ENCODE data around the gene GMDS.

The GMDS gene

GRCh38 chr6:1619098-1619672 is 626.2 kb downstream of the GMDS start:
- peak overlapping the region; percentile 18; the same call in 1 of the 2 replicates for H3K9ac ChIP-seq (ENCODE audit: low read depth, low read length)
- no peaks in the 10 kb centered on the region; the same call in 1 of the 2 replicates for H3K9me3 ChIP-seq (ENCODE audit: control insufficient read depth, insufficient read depth, low read length)
- H3K36me3 ChIP-seq (ENCODE audit: insufficient read depth, low read length): no peaks in the 10 kb centered on the region
- 0 out of 2 replicates have a peak, but pooled peaks cover 3% of the 10 kb centered on the region for H3K4me1 ChIP-seq (ENCODE audit: insufficient read depth, low read length)

- no peaks in the 10 kb centered on the region for H3K9me3 ChIP-seq (ENCODE audit: control insufficient read depth, insufficient read depth, low read length)
- no peaks in the 10 kb centered on the region for H3K36me3 ChIP-seq (ENCODE audit: insufficient read depth, low read length)
- peak overlapping the region; percentile 18; the same call in 1 of the 2 replicates for H3K9ac ChIP-seq (ENCODE audit: low read depth, low read length)
- H3K4me1 ChIP-seq (ENCODE audit: insufficient read depth, low read length): no peaks in the 10 kb centered on the region
Measured at GRCh38 chr6:1618311-1619097, 626.9 kb downstream of the GMDS start.

GRCh38 chr6:1617466-1618310 is 627.7 kb downstream of the GMDS start:
- no peaks in the 10 kb centered on the region for H3K9me3 ChIP-seq (ENCODE audit: control insufficient read depth, insufficient read depth, low read length)
- H3K4me1 ChIP-seq (ENCODE audit: insufficient read depth, low read length): no peaks in the 10 kb centered on the region
- H3K9ac ChIP-seq (ENCODE audit: low read depth, low read length): no peak overlapping the region
- no peaks in the 10 kb centered on the region for H3K36me3 ChIP-seq (ENCODE audit: insufficient read depth, low read length)

GRCh38 chr6:1616701-1617463 is 628.5 kb downstream of the GMDS start:
- no peaks in the 10 kb centered on the region for H3K4me1 ChIP-seq (ENCODE audit: insufficient read depth, low read length)
- H3K36me3 ChIP-seq (ENCODE audit: insufficient read depth, low read length): no peaks in the 10 kb centered on the region
- no peaks in the 10 kb centered on the region for H3K9me3 ChIP-seq (ENCODE audit: control insufficient read depth, insufficient read depth, low read length)
- no peak overlapping the region for H3K9ac ChIP-seq (ENCODE audit: low read depth, low read length)

GRCh38 chr6:1615853-1616420 is 629.5 kb downstream of the GMDS start:
- no peaks in the 10 kb centered on the region for H3K9me3 ChIP-seq (ENCODE audit: control insufficient read depth, insufficient read depth, low read length)
- no peak overlapping the region for H3K9ac ChIP-seq (ENCODE audit: low read depth, low read length)
- no peaks in the 10 kb centered on the region for H3K4me1 ChIP-seq (ENCODE audit: insufficient read depth, low read length)
- no peaks in the 10 kb centered on the region for H3K36me3 ChIP-seq (ENCODE audit: insufficient read depth, low read length)

- H3K9ac ChIP-seq (ENCODE audit: low read depth, low read length): peak overlapping the region; percentile 40; the same call in 1 of the 2 replicates
- no peaks in the 10 kb centered on the region for H3K36me3 ChIP-seq (ENCODE audit: insufficient read depth, low read length)
- H3K4me1 ChIP-seq (ENCODE audit: insufficient read depth, low read length): no peaks in the 10 kb centered on the region
- no peaks in the 10 kb centered on the region for H3K9me3 ChIP-seq (ENCODE audit: control insufficient read depth, insufficient read depth, low read length)
Measured at GRCh38 chr6:1615151-1615852, 630.1 kb downstream of the GMDS start.

GRCh38 chr6:1614448-1615150 is 630.8 kb downstream of the GMDS start:
- Histone ChIP-seq H3K9ac (ENCODE audit: low read depth, low read length) (peak overlapping the region; percentile 40; the same call in 1 of the 2 replicates), H3K36me3 (ENCODE audit: insufficient read depth, low read length) (no peaks in the 10 kb centered on the region), H3K4me1 (ENCODE audit: insufficient read depth, low read length) (no peaks in the 10 kb centered on the region), H3K9me3 (ENCODE audit: control insufficient read depth, insufficient read depth, low read length) (no peaks in the 10 kb centered on the region)

GRCh38 chr6:1613688-1614447 is 631.5 kb downstream of the GMDS start:
- H3K4me1 ChIP-seq (ENCODE audit: insufficient read depth, low read length): no peaks in the 10 kb centered on the region
- peak overlapping the region; percentile 38; the same call in 1 of the 2 replicates for H3K9ac ChIP-seq (ENCODE audit: low read depth, low read length)
- H3K36me3 ChIP-seq (ENCODE audit: insufficient read depth, low read length): no peaks in the 10 kb centered on the region
- H3K9me3 ChIP-seq (ENCODE audit: control insufficient read depth, insufficient read depth, low read length): no peaks in the 10 kb centered on the region

- no peaks in the 10 kb centered on the region for H3K9me3 ChIP-seq (ENCODE audit: control insufficient read depth, insufficient read depth, low read length)
- no peaks in the 10 kb centered on the region for H3K36me3 ChIP-seq (ENCODE audit: insufficient read depth, low read length)
- no peak overlapping the region; the same call in 1 of the 2 replicates for H3K9ac ChIP-seq (ENCODE audit: low read depth, low read length)
- no peaks in the 10 kb centered on the region; the same call in 1 of the 2 replicates for H3K4me1 ChIP-seq (ENCODE audit: insufficient read depth, low read length)
Measured at GRCh38 chr6:1613346-1613687, 632.1 kb downstream of the GMDS start.

- no peaks in the 10 kb centered on the region for H3K36me3 ChIP-seq (ENCODE audit: insufficient read depth, low read length)
Measured at GRCh38 chr6:1612974-1613306, 632.5 kb downstream of the GMDS start.

GRCh38 chr6:1612299-1612973 is 633.0 kb downstream of the GMDS start:
- no peaks in the 10 kb centered on the region for H3K36me3 ChIP-seq (ENCODE audit: insufficient read depth, low read length)
- H3K9me3 ChIP-seq (ENCODE audit: control insufficient read depth, insufficient read depth, low read length): no peaks in the 10 kb centered on the region
- peaks cover 3% of the 10 kb centered on the region; the same call in 1 of the 2 replicates for H3K4me1 ChIP-seq (ENCODE audit: insufficient read depth, low read length)
- peak overlapping the region; percentile 28; the same call in 1 of the 2 replicates for H3K9ac ChIP-seq (ENCODE audit: low read depth, low read length)

More at GRCh38 chr6:1612974-1613306, 632.5 kb downstream of the GMDS start:
- Histone ChIP-seq H3K9me3 (ENCODE audit: control insufficient read depth, insufficient read depth, low read length) (no peaks in the 10 kb centered on the region), H3K4me1 (ENCODE audit: insufficient read depth, low read length) (peaks cover 3% of the 10 kb centered on the region; the same call in 1 of the 2 replicates), H3K9ac (ENCODE audit: low read depth, low read length) (no peak overlapping the region)
